Loucy (cell line): Measurements from ENCODE around the gene ARRB1.

ENCODE experiments used
- EZH2phosphoT487 ChIP-seq: fragments of 200-600 bp; IDR thresholded peaks from 2 replicates; pipeline ENCODE4 v1.6.1; 2018; ENCODE audit warnings: antibody characterized with exemption, mild to moderate bottlenecking, moderate library complexity, borderline replicate concordance
- TF ChIP-seq, protein P1 (sequence below): fragments of 200-600 bp; sonication (generic); conservative IDR thresholded peaks from 2 replicates; pipeline ENCODE4 v1.5.1; 2014; ENCODE audit warnings: mild to moderate bottlenecking, antibody characterized with exemption, low read length

DNA sequence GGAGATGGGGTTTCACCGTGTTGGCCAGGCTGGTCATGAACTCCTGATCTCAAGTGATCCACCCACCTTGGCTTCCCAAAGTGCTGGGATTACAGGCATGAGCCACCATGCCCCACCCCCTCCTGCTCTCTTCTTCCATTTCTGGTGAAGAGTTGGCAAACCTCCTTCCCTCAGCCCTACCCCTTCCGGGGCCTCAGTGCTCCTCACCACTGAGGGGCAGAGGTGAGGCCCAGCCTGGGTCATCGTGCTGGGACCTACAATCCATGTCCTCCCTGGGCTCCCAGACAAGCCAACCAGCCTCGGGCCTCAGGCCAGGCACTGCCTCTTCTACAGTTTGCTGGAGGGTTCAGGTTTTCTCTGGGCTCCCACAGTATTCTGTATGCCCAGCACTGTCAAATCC is 125.7 kb downstream of the ARRB1 start:
- no peak for TF ChIP-seq EZH2phosphoT487
- TF ChIP-seq, protein P1, sequence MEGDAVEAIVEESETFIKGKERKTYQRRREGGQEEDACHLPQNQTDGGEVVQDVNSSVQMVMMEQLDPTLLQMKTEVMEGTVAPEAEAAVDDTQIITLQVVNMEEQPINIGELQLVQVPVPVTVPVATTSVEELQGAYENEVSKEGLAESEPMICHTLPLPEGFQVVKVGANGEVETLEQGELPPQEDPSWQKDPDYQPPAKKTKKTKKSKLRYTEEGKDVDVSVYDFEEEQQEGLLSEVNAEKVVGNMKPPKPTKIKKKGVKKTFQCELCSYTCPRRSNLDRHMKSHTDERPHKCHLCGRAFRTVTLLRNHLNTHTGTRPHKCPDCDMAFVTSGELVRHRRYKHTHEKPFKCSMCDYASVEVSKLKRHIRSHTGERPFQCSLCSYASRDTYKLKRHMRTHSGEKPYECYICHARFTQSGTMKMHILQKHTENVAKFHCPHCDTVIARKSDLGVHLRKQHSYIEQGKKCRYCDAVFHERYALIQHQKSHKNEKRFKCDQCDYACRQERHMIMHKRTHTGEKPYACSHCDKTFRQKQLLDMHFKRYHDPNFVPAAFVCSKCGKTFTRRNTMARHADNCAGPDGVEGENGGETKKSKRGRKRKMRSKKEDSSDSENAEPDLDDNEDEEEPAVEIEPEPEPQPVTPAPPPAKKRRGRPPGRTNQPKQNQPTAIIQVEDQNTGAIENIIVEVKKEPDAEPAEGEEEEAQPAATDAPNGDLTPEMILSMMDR, result no peak
